K562 (cell line): ENCODE measurements around the gene MYL12A. TPM values are rescaled to one million over a fixed set of nuclear protein-coding genes. Genes with fewer than 3 reads are reported as not detected.

Experiments used
- ATF7 ChIP-seq: fragments of 450-650 bp; IDR thresholded peaks from 2 replicates; pipeline ENCODE4 v1.7.1; 2014; ENCODE audit warnings: mild to moderate bottlenecking, moderate library complexity
- BACH1 ChIP-seq: fragments of 200-800 bp; sonication (Bioruptor generic); IDR thresholded peaks from 2 replicates; pipeline ENCODE4 v1.6.1; 2016; ENCODE audit warnings: missing genetic modification characterization, missing compliant biosample characterization
- CREB1 ChIP-seq, 2 experiments: sonication (generic) in 1 of 2; formaldehyde crosslinking in 1 of 2; IDR thresholded peaks; 2 replicates each; pipeline versions ENCODE4 v1.6.1 to v1.8.0; 2012 to 2022; ENCODE audit warnings: inconsistent platforms in 1 of 2, mild to moderate bottlenecking in 1 of 2, missing genetic modification reagents in 1 of 2, moderate library complexity in 1 of 2
- MAFG ChIP-seq: fragments of 450-650 bp; conservative IDR thresholded peaks from 2 replicates; pipeline ENCODE4 v1.6.1; 2016; ENCODE audit warnings: missing genetic modification characterization, missing compliant biosample characterization
- MAFK ChIP-seq: IDR thresholded peaks from 2 replicates; pipeline ENCODE4 v1.6.1; 2011; ENCODE audit warnings: low read length, improper control_type of control experiment
- MAZ ChIP-seq, 2 experiments: fragments of 450-650 bp in 1 of 2; sonication (generic) in 1 of 2; formaldehyde crosslinking; IDR thresholded peaks in 1 of 2; conservative IDR thresholded peaks in 1 of 2; 2 replicates each; pipeline versions ENCODE4 v1.4.0 to v1.5.0; 2020; ENCODE audit warnings: mild to moderate bottlenecking in 1 of 2, missing genetic modification reagents in 1 of 2
- RFX5 ChIP-seq: IDR thresholded peaks from 2 replicates; pipeline ENCODE4 v1.6.1; 2011; ENCODE audit warnings: low read depth, mild to moderate bottlenecking, improper control_type of control experiment, low read length
- SAFB ChIP-seq: fragments of 200-400 bp; formaldehyde crosslinking; IDR thresholded peaks from 2 replicates; pipeline ENCODE4 v1.6.1; 2017; ENCODE audit warnings: low read depth, low read length, borderline replicate concordance
- SMAD1 ChIP-seq: fragments of 150-350 bp; IDR thresholded peaks from 2 replicates; pipeline ENCODE4 v1.6.1; 2014; ENCODE audit warnings: low read length, low read depth; ENCODE audit not compliant: partially characterized antibody
- SMAD3 ChIP-seq: fragments of 450-650 bp; formaldehyde crosslinking; conservative IDR thresholded peaks from 2 replicates; pipeline ENCODE4 v1.4.0; 2020; ENCODE audit warnings: mild to moderate bottlenecking
- TARDBP ChIP-seq: fragments of 450-650 bp; IDR thresholded peaks from 2 replicates; pipeline ENCODE4 v1.6.1; 2016
- ZFP30 ChIP-seq: fragments of 250-450 bp; sonication (Bioruptor Pico); IDR thresholded peaks from 2 replicates; pipeline ENCODE4 v1.8.0; 2022; ENCODE audit warnings: moderate library complexity, mild to moderate bottlenecking, inconsistent platforms, borderline replicate concordance
- ZNF212 ChIP-seq: fragments of 450-650 bp; formaldehyde crosslinking; IDR thresholded peaks from 2 replicates; pipeline ENCODE4 v1.4.0; 2020; ENCODE audit warnings: mild to moderate bottlenecking
- ZSCAN32 ChIP-seq: fragments of 450-650 bp; formaldehyde crosslinking; IDR thresholded peaks from 2 replicates; pipeline ENCODE4 v1.4.0; 2020; ENCODE audit warnings: mild to moderate bottlenecking, moderate library complexity
- polyA plus RNA-seq, 8 experiments: library from polyadenylated mRNA; depleted of rRNA in 4 of 8; stranded (reverse) in 5 of 8; unstranded in 3 of 8; fragments of >200 nt; fragmentation: Nextera tagmentation in 2 of 8; fragmentation: Illumina TruSeq in 1 of 8; extraction: Ambion mirVana in 2 of 8; extraction: Trizol in 1 of 8; gene quantifications; 2 replicates each; pipeline versions ENCODE4 v1.2.1 to v1.2.3, GENCODE V29; 2011 to 2014; ENCODE audit warnings: inconsistent platforms in 1 of 8, missing spikeins in 1 of 8
- total RNA-seq, 7 experiments: library from RNA; depleted of rRNA in 6 of 7; stranded (reverse); fragments of >200 nt in 6 of 7; fragmentation: Illumina TruSeq in 2 of 7; extraction: Trizol in 2 of 7; gene quantifications; 2 replicates each; pipeline versions ENCODE4 v1.2.1 to v1.2.3, GENCODE V29; 2011 to 2021; ENCODE audit warnings: low replicate concordance in 1 of 7
- TF ChIP-seq, protein P1 (sequence below): fragments of 450-650 bp; formaldehyde crosslinking; IDR thresholded peaks from 2 replicates; pipeline ENCODE4 v1.4.0; 2020; ENCODE audit warnings: mild to moderate bottlenecking, moderate library complexity
- TF ChIP-seq, protein P2 (sequence below): sonication (generic); formaldehyde crosslinking; IDR thresholded peaks from 2 replicates; pipeline ENCODE4 v1.8.0; 2022; ENCODE audit warnings: mild to moderate bottlenecking, missing genetic modification reagents
- TF ChIP-seq, protein P3 (sequence below): sonication (generic); formaldehyde crosslinking; IDR thresholded peaks from 2 replicates; pipeline ENCODE4 v1.8.0; 2022; ENCODE audit warnings: mild to moderate bottlenecking, missing genetic modification reagents
- TF ChIP-seq, protein P4 (sequence below): fragments of 250-450 bp; sonication (Bioruptor Pico); IDR thresholded peaks from 2 replicates; pipeline ENCODE4 v1.4.0; 2020; ENCODE audit warnings: mild to moderate bottlenecking, moderate library complexity
- TF ChIP-seq, protein P5 (sequence below): IDR thresholded peaks from 2 replicates; pipeline ENCODE4 v1.6.1; 2011; ENCODE audit not compliant: insufficient read length; ENCODE audit errors: extremely low read depth

The MYL12A gene
- total and polyA plus RNA-seq, 9 of the 15 experiments (the other 6 are each of a cell fraction or from before 2014, with no cell fraction given), result 308 to 1,031 (median 559) TPM

DNA sequence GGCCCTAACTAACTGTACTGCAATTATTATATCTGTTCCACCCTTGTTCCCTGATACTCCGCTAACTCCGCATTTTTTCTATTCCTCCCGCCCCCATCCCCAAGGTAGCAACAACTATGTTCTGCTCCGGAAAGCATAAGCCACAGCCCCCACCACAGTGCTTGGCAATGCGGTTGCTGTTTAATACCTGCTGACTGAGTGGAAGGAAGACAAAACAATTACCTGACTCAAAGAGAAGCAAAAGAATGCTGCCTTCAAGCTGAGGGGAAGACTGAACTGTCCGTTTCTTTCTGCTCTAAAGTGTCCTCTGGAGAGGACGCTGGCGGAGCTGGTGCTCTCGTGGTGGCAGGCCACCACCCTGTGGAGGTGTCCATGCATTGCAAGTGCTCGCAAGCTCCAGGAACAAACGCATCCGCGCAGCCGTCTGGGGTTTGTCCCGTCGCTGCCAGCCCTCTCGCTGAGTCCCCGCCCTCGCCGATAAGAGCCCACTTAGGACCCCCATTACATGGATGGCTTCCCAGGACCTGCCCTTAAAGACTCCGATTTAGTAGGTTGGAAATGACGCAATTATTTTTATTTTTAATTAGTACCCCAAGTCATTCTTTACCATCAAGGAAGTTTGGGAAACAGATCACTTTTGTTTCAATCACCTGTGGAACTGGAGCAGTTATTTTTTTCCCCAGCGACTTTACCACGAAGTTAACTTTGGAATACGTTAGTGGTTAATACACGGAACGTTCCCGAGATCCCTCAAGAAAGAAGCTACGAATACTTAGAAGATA lies 1.6 kb upstream of the MYL12A start (continued):
- TF ChIP-seq, protein P1, sequence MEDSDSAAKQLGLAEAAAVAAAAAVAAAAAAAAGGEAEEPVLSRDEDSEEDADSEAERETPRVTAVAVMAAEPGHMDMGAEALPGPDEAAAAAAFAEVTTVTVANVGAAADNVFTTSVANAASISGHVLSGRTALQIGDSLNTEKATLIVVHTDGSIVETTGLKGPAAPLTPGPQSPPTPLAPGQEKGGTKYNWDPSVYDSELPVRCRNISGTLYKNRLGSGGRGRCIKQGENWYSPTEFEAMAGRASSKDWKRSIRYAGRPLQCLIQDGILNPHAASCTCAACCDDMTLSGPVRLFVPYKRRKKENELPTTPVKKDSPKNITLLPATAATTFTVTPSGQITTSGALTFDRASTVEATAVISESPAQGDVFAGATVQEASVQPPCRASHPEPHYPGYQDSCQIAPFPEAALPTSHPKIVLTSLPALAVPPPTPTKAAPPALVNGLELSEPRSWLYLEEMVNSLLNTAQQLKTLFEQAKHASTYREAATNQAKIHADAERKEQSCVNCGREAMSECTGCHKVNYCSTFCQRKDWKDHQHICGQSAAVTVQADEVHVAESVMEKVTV (CRISPR knock-in tag), result peak; percentile 99
- 0 out of 2 replicates have a peak, but pooled peaks have one; percentile 12 for TF ChIP-seq CREB1 (IDR thresholded peaks at IDR 0.05)
- no peak for TF ChIP-seq CREB1 (CRISPR knock-in tag; IDR thresholded peaks at IDR 0.05)
- TF ChIP-seq SMAD1, result no peak
- peak; percentile 89; the same call in 1 of the 2 replicates for TF ChIP-seq TARDBP
- TF ChIP-seq, protein P2, sequence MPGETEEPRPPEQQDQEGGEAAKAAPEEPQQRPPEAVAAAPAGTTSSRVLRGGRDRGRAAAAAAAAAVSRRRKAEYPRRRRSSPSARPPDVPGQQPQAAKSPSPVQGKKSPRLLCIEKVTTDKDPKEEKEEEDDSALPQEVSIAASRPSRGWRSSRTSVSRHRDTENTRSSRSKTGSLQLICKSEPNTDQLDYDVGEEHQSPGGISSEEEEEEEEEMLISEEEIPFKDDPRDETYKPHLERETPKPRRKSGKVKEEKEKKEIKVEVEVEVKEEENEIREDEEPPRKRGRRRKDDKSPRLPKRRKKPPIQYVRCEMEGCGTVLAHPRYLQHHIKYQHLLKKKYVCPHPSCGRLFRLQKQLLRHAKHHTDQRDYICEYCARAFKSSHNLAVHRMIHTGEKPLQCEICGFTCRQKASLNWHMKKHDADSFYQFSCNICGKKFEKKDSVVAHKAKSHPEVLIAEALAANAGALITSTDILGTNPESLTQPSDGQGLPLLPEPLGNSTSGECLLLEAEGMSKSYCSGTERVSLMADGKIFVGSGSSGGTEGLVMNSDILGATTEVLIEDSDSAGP (CRISPR knock-in tag), result 0 out of 2 replicates have a peak, but pooled peaks have one; percentile 11
- peak; percentile 12; the same call in 1 of the 2 replicates for TF ChIP-seq SMAD3 (CRISPR knock-in tag)
- TF ChIP-seq, protein P3, sequence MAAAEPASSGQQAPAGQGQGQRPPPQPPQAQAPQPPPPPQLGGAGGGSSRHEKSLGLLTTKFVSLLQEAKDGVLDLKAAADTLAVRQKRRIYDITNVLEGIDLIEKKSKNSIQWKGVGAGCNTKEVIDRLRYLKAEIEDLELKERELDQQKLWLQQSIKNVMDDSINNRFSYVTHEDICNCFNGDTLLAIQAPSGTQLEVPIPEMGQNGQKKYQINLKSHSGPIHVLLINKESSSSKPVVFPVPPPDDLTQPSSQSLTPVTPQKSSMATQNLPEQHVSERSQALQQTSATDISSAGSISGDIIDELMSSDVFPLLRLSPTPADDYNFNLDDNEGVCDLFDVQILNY, result 0 out of 2 replicates have a peak, but pooled peaks have one; percentile 52
- peak; percentile 59 to 64 for TF ChIP-seq MAZ (CRISPR knock-in tag; conservative IDR thresholded peaks at IDR 0.05 in 1 of 2, IDR thresholded peaks at IDR 0.05 in 1 of 2)
- TF ChIP-seq MAFK, result peak; percentile 16; the same call in 1 of the 2 replicates
- no peak for TF ChIP-seq ZSCAN32 (CRISPR knock-in tag)
- TF ChIP-seq MAFG (tag), result 0 out of 2 replicates have a peak, but pooled peaks have one; percentile 17
- TF ChIP-seq, protein P4, sequence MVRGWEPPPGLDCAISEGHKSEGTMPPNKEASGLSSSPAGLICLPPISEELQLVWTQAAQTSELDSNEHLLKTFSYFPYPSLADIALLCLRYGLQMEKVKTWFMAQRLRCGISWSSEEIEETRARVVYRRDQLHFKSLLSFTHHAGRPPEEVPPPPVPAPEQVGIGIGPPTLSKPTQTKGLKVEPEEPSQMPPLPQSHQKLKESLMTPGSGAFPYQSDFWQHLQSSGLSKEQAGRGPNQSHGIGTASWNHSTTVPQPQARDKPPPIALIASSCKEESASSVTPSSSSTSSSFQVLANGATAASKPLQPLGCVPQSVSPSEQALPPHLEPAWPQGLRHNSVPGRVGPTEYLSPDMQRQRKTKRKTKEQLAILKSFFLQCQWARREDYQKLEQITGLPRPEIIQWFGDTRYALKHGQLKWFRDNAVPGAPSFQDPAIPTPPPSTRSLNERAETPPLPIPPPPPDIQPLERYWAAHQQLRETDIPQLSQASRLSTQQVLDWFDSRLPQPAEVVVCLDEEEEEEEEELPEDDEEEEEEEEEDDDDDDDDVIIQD (CRISPR knock-in tag), result no peak
- TF ChIP-seq ZFP30 (CRISPR knock-in tag), result no peak
- 0 out of 2 replicates have a peak, but pooled peaks have one; percentile 32 for TF ChIP-seq ZNF212 (CRISPR knock-in tag)
- TF ChIP-seq BACH1 (tag), result peak; percentile 54; the same call in 1 of the 2 replicates
- TF ChIP-seq, protein P5, sequence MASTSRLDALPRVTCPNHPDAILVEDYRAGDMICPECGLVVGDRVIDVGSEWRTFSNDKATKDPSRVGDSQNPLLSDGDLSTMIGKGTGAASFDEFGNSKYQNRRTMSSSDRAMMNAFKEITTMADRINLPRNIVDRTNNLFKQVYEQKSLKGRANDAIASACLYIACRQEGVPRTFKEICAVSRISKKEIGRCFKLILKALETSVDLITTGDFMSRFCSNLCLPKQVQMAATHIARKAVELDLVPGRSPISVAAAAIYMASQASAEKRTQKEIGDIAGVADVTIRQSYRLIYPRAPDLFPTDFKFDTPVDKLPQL, result no peak
- no peak for TF ChIP-seq ATF7
- TF ChIP-seq SAFB, result no peak
- no peak for TF ChIP-seq RFX5
